Nephron progenitor cell (in vitro differentiated cells): ENCODE measurements around the gene SEZ6L.

Experiments used
- DNase-seq: peaks from one replicate; pipeline ENCODE4 v3.0.0; 2021
- H3K27ac Mint-ChIP-seq: 2 replicates; pipeline ENCODE4 v1.8.0; 2021; ENCODE audit warnings: mild to moderate bottlenecking, moderate library complexity, mixed read lengths
- H3K27me3 Mint-ChIP-seq: 2 replicates; pipeline ENCODE4 v1.8.0; 2021; ENCODE audit warnings: mild to moderate bottlenecking, low read depth, mixed read lengths; ENCODE audit not compliant: poor library complexity
- H3K36me3 Mint-ChIP-seq: 2 replicates; pipeline ENCODE4 v1.8.0; 2021; ENCODE audit warnings: low read depth, mixed read lengths
- H3K4me1 Mint-ChIP-seq: 2 replicates; pipeline ENCODE4 v1.8.0; 2021; ENCODE audit warnings: mixed read lengths
- H3K4me3 Mint-ChIP-seq: 2 replicates; pipeline ENCODE4 v1.8.0; 2021; ENCODE audit warnings: mild to moderate bottlenecking, moderate library complexity, mixed read lengths
- H3K9me3 Mint-ChIP-seq: 2 replicates; pipeline ENCODE4 v1.8.0; 2021; ENCODE audit warnings: mild to moderate bottlenecking, moderate library complexity, mixed read lengths
- TF ChIP-seq, protein P1 (sequence below): fragments of 200-600 bp; sonication (generic); IDR thresholded peaks from 2 replicates; pipeline ENCODE4 v1.5.0; 2021; ENCODE audit warnings: antibody characterized with exemption

The SEZ6L gene

DNA sequence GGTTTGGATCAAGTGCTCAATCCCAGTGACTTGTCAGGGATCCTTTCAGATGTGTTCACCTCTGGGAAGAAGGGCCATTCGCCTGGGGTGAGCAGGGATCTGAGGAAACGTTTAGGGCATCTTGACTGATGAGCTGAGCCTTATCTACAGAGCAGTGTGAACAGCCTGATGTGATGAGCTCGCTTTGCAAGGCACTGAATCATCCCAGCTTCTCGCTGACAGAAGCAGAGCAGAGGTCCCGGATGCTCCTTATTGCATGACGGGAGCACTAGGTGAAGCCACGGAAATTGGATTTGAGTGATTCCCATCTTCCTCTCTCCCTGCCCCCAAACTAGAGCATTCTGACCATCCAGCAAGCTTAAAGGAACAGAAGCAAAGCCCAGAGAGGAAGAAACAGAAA is 46.5 kb downstream of the SEZ6L start:
- TF ChIP-seq, protein P1, sequence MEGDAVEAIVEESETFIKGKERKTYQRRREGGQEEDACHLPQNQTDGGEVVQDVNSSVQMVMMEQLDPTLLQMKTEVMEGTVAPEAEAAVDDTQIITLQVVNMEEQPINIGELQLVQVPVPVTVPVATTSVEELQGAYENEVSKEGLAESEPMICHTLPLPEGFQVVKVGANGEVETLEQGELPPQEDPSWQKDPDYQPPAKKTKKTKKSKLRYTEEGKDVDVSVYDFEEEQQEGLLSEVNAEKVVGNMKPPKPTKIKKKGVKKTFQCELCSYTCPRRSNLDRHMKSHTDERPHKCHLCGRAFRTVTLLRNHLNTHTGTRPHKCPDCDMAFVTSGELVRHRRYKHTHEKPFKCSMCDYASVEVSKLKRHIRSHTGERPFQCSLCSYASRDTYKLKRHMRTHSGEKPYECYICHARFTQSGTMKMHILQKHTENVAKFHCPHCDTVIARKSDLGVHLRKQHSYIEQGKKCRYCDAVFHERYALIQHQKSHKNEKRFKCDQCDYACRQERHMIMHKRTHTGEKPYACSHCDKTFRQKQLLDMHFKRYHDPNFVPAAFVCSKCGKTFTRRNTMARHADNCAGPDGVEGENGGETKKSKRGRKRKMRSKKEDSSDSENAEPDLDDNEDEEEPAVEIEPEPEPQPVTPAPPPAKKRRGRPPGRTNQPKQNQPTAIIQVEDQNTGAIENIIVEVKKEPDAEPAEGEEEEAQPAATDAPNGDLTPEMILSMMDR = no peak
- Mint-ChIP-seq H3K4me1 (peaks cover 21% of the 10 kb centered on the region), H3K27me3 (peaks cover 7% of the 10 kb centered on the region), H3K9me3 (no peaks in the 10 kb centered on the region), H3K27ac (peak overlapping the region; percentile 68), H3K4me3 (no peak overlapping the region), H3K36me3 (no peaks in the 10 kb centered on the region)
- no peak for DNase-seq

DNA sequence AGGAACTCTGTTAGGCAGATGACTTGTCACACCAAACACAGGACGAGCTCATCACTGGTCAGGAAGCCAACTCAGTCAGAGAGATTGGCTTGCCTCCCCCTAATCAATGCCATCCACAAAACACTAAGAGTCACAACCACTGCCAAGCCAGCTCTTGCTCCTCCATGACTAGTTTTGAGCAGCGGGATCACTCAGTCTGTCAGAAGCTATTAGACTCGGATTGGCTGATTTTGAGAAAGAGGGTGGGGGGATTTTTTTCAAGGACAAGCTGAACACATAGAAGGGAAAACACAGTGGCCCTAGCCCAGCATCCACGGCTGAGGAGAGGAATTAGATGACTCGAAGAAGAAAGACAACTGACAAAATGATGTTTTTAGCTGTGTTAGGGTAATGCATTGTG is 55.9 kb downstream of the SEZ6L start:
- TF ChIP-seq, protein P1 = no peak
- H3K36me3 Mint-ChIP-seq = no peaks in the 10 kb centered on the region
- H3K27ac Mint-ChIP-seq = peak overlapping the region; percentile 40
- no peak overlapping the region for H3K4me3 Mint-ChIP-seq
- no peaks in the 10 kb centered on the region for H3K4me1 Mint-ChIP-seq
- H3K9me3 Mint-ChIP-seq = no peaks in the 10 kb centered on the region
- H3K27me3 Mint-ChIP-seq = peaks cover 6% of the 10 kb centered on the region
- DNase-seq = no peak

DNA sequence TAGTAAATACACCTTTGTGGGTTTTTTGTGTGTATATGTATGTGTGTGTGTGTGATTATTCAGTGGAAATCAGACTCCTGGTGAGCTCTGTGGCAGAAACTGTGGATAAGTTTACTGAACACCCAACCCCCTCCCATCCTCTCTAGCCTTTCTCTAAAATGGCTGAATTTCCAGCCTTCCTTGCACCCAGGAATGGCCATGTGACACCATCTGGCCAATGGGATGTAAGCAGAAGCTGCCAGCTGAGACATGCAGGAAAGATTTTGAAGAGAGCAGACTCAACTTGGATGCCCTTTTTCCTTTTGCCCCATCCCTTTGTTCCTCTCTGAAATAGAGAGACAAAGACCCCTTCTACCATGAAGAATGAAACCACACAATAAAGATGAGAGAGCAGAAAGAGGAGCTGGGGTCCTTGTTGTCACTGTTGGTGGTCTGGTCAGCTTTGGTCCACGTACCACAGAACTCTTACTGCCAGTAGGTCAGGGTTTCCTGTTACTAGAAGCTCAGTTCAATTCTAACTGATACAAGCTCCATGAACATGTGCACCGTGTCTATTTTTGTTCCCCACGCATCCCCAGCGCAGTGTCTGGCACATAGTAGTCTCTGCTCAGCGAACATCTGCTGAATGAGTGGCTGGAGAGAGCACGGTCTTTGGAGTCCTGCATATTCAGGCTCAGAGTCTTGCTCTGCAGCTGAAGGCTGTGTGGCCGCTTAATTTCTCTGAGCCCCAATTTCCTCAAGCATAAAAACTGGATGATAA is 57.5 kb downstream of the SEZ6L start:
- Mint-ChIP-seq H3K4me3 (no peak overlapping the region), H3K4me1 (no peaks in the 10 kb centered on the region), H3K27me3 (peaks cover 10% of the 10 kb centered on the region), H3K9me3 (peaks cover 5% of the 10 kb centered on the region), H3K36me3 (no peaks in the 10 kb centered on the region), H3K27ac (no peak overlapping the region)
- no peak for DNase-seq
- TF ChIP-seq, protein P1 = no peak

DNA sequence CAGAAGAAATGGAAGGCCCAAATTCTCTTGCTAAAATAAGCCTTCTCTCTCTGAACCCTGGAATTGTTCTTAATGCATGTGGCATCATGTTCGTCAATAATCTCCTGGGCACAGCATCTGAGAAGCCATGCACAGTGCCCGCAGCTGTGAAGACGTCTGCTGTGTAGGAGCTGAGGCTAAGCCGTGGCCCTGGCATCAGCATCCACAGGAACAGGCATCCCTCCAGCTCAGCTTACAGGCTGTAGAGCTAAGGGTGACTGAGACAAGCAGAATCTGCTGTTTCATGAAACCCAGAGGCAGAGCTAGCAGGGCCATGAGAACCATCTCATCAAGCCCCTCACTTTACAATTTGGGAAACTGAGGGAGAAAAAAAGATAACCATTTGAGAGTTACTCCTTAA is 60.6 kb downstream of the SEZ6L start:
- DNase-seq = no peak
- TF ChIP-seq, protein P1 = no peak
- Mint-ChIP-seq H3K27ac (no peak overlapping the region), H3K4me3 (no peak overlapping the region), H3K36me3 (no peaks in the 10 kb centered on the region), H3K9me3 (peaks cover 5% of the 10 kb centered on the region), H3K27me3 (peaks cover 9% of the 10 kb centered on the region), H3K4me1 (no peaks in the 10 kb centered on the region)

GRCh38 chr22:26234296-26234695 is 65.0 kb downstream of the SEZ6L start:
- Mint-ChIP-seq H3K36me3 (no peaks in the 10 kb centered on the region), H3K9me3 (peaks cover 5% of the 10 kb centered on the region), H3K4me3 (no peak overlapping the region), H3K27me3 (peaks cover 9% of the 10 kb centered on the region), H3K4me1 (peaks cover 18% of the 10 kb centered on the region), H3K27ac (no peak overlapping the region)
- TF ChIP-seq, protein P1 = no peak
- DNase-seq = no peak
